HG02763 (cell line): ENCODE results near the gene APOL6.
"Not testable (repeated sequence)": the region's sequence is repeated elsewhere in the genome, so short reads cannot be mapped to it uniquely, and the experiment has no call there.

ENCODE experiments used
- ATAC-seq: cut with Tn5 transposase; IDR thresholded peaks from one replicate; pipeline ENCODE4 v1.9.1; 2021; ENCODE audit warnings: mild to moderate bottlenecking, moderate library complexity; ENCODE audit not compliant: unreplicated experiment

APOL6 gene

DNA sequence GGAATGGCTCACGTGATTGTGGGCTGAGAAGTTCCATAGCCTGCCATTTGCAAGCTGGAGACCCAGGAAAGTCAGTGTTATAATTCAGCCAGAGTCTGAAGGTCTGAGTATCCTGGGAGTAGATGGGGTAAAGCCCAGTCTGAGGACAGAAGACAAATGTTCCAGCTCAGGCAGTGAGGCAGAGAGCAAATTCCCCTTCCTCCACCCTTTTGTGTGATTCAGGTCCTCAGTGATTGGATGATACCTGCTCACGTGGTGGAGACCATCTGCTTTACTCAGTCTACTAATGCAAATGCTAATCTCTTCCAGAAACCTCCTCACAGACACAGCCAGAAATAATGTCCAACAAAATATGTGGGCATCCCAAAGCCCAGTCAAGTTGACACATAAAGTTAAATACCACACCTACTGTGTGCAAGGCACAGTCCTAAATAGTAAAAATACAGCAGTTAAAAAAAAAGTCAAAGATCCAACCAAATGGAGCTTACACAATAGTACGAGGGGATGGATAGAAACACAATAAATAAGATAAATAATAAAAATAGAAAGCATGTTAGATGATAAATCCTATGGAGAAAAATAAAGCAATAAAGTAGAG lies 13.2 kb upstream of the APOL6 start:
- no peak for ATAC-seq

DNA sequence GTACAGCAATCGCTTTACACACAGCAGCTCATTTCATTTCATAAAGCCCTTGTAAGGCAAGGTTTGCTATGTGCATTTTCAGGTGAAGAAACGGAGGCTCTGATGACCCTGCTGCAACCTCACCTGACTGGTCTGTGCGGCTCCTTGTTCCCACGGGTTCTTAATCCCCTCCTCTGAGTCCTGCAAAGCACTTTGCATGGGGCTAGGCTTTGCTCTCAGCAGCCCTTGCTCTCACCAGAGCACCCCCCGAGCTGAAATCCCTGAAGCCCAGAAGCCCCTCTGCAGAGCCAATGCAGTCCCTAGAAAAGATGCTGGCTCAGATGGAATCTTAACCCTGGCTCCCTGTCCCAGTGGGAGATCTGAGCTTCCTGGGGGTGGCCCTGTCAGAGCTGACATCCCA lies 11.0 kb upstream of the APOL6 start:
- ATAC-seq: no peak

DNA sequence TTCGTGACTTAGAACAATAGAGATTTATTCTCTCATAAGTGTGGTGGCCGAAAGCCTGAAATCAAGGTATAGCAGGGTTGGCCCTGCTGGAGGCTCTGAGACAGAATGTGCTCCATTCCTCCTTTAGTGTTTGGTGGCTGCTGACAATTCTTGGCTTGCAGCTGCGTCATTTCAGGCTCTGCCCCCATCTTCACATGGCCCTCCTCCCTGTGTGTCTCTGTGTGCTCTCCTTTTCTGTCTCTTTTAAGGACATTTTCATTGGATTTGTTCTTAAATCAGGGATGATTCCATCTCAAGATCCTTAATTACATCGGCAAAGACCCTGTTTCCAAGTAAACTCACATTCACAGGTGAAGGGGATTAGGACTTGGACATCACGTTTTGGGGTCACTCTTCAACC lies 10.2 kb upstream of the APOL6 start:
- no peak for ATAC-seq

DNA sequence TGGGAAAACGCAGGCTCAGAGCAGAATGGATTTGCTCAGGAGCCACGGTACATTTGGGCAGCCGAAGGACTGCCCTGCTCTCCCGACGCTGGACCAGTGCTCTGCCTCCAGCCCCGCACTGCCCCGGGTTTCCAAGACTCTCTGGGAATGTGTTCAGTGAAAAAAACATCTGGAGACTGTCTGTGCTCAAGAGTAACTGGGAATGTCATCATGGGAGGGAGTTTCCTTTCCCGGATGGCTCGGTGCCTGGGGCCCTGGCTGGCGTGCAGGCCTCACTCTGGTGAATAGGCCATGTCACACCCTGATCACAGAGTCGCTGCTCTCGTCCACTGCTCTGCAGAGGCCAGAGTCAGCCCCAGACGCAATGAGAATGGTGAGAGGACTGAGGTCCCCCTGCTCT lies 9.8 kb upstream of the APOL6 start:
- no peak for ATAC-seq

DNA sequence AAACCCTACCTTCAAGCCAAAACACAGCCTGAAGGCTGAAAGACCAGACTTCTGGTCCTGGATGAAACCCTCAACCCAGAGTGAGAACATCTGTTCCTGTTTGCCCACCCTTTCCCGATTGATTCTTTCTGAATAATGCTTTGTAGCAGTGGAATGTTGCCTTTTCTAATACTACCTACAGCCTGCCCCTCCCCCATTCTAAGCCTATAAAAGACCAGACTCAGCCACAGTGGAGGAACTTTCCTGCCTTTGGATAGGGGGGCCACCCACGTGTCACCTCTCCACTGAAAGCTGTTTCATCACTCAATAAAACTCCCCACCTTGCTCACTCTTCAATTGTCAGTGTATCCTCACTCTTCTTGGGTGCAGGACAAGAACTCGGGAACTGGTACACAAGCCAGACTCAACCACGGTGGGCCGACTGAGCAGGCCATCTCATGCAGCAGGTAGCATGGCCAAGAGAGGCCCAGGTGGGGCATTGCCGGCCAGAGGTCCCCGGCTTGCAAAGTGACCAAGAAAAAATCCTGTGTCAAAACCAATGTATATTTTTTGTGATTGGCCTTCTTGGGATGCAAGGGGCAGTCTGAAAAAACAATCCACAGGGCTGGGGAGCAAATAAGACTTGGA lies 6.6 kb upstream of the APOL6 start:
- no peak for ATAC-seq

DNA sequence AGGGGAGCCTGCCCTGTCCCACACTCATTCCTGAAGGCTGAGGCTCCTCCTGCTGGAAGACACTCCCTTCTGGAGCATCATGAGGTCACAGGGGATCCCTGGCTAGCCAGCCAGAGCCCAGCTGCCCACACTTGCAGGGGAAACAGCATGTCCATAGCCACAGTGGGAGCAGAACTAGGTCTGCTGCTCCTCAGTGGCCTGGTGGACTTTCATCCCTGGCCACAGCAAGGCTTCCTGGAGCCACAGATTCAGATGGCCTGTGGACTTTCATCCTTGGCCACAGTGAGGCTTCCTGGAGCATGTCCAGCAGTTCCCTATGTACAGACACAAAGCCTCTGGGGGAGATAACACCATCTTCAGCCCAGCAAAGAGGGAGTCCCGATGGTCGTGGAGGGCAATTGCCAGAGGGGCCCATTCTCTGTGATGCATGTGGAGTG lies 5.9 kb upstream of the APOL6 start:
- ATAC-seq: no peak

DNA sequence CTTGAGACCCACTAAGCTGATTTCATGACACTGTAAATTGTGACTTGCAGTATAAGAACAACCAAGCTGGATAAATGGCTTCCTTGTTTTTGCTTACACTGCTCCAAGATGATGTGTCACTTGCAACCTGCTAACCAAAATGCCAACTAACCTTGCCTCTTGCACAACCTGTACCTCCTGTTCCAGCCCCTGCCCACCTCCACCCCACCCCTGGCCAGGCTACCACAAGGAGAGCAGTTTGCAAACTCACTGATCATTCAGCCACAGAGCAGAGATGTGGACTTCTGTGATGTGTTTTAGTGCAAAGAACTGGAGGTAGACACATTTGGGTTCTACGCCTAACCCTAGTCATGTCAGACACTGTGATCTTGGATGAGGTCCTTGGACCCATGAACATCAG lies 4.3 kb upstream of the APOL6 start:
- ATAC-seq: no peak

DNA sequence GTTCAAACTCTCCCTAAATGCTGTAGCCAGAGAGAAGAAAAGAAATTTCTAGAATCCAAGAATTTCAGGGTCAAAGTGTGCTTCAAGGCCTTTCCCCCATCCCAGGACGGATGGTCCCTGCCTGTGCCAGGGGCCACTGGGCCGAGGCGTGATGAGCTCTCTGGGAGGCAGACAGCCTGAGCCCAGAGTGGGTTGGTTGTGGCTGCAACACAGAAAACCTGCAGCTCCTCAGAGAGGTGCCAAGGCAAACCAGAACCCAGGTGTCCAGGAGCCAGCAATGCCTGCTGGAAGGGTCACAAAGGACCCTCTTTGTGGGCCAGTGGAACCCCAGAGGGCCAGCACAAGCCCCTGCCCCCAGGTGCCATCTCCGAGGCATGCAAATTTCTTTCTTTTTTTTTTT lies 2.6 kb upstream of the APOL6 start:
- ATAC-seq: no peak

DNA sequence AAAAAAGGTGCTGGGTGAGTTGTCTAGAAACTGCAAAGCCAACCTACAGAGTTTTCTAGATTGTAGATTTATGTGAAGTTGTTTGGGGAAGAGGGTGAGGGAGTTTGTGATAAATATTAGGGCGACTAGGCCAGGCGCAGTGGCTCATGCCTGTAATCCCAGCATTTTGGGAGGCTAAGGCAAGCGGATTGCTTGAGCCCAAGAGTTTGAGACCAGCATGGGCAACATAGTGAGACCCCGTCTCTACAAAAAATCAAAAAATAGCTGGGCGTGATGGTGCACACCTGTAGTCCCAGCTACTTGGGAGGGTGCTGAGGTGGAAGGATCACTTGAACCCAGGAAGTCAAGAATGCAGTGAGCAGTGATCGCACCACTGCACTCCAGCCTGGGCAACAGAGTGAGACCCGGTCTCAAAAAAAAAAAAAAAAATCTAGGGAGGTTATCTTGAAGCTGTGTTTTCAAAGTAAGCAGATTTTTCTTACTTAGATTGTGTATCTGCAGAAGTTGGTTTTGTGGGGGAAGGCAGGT lies 844 bp downstream of the APOL6 start:
- ATAC-seq: no peak

DNA sequence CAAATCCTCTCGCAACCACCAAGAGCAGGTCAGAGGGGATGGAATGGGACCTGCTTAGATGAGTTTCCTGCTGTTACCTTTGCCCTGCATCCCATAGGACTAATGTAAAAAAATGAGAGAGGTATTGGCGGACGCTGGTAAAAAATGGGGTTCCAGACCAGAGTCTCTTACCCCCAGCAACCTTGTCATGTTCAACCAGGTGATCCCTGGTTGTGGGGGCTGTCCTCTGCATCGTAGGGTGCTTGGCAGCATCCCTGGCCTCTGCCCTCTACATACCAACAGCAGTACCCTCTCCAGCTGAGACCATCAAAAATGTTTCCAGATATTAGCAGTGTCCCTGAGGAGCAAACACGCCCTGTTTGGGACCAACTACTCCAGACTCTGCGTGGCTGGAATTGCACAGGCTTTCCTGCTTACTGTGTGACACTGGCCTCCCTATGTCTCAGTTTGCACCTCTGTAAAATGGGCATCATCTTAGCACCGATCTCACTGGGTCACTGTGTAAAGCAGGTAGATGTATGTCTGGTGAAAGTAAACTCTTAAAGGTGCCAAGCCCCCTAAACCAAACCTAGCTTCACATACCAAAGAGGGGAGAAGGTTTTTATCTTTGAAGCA lies 1.5 kb downstream of the APOL6 start:
- no peak for ATAC-seq

DNA sequence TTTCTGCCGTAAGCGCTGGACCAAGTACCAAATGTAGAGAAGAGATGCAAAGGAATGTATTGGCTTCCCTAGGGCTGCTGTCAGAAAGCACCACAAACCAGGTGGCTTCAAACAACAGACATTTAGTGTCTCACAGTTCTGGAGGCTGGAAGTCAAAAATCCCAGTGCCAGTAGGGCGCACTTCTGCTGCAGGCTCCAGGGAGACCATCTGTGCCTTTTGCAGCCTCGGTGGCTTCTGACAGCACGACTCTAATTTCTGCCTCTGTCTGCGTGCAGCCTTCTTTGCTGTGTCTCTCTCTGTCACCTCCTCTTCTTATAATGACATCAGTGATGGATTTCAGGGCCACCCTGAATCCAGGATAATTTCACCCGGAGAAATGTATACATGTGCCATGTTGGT lies 2.8 kb downstream of the APOL6 start:
- ATAC-seq: no peak

DNA sequence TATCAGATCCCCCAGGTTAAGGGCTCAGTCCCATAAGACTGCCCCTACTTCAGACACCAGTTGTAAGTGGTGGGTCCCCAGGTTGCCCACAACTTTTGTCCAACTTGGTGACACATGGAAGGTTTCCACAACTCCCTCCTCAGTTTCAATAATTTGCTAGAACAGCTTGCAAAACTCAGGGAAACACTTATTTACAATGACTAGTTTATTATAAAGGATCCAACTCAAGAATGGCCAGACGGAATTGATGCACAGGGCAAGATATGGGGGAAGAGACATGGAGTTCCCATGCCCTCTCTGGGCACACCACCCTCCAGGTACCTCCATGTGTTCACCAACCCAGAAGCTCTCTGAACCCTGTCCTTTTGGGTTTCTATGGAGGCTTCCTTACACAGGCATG lies 5.6 kb downstream of the APOL6 start:
- no peak for ATAC-seq

DNA sequence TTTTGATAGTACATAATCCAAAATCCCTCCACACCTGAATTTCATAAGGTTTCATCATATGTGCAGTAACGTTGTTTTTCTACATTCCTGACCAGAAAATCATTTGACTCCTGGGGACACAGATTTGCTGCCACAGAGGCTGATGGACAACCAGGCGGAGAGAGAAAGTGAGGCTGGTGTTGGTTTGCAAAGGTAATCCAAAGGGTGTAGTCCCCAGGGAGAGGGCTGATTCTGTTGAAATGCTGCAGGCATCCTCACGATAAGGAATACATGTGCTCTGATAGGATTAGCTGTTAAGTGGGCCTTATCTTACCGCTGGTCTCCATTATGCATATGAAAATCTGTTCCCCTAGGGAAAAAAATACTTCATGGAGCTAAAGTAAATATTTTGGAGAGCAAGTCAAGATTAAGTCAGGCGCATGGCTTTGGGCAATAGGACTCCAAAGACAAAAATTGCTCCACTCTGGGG lies 8.1 kb downstream of the APOL6 start:
- ATAC-seq: no peak

DNA sequence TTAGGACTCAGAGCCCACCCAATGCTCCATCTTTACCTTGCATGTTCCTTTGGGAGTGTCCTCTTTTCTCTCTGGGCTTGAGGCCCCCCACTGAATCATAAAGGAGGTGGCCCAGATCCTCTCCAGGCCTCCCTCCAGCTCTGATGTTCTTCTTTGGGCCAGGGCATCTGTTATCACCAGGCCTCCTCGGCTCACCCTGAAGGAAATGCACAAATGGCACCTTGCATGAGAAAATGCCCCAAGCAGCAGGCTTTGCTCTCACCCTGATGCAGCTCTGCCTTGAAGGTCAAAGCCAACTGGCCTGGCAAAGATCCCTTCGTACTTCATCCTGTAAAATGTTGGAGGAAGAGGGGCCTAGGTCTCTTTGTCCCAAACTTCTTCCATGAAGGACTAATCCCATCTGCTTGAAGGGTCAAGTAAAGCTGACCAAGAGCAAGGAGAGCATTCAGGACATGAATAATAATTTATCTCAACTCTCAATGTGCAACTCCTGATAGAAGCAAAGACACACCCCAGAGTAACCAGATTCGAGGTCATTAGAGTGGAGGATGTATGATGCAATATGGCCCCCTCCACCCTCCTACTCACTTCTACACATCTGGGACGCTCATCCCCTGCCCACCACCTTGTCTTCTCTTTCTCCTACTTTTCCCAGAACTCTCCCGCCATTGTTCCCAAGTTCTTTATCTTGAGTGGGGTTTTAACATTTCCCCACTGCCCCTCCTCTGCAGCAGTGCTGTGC lies 9.5 kb downstream of the APOL6 start:
- no peak for ATAC-seq

DNA sequence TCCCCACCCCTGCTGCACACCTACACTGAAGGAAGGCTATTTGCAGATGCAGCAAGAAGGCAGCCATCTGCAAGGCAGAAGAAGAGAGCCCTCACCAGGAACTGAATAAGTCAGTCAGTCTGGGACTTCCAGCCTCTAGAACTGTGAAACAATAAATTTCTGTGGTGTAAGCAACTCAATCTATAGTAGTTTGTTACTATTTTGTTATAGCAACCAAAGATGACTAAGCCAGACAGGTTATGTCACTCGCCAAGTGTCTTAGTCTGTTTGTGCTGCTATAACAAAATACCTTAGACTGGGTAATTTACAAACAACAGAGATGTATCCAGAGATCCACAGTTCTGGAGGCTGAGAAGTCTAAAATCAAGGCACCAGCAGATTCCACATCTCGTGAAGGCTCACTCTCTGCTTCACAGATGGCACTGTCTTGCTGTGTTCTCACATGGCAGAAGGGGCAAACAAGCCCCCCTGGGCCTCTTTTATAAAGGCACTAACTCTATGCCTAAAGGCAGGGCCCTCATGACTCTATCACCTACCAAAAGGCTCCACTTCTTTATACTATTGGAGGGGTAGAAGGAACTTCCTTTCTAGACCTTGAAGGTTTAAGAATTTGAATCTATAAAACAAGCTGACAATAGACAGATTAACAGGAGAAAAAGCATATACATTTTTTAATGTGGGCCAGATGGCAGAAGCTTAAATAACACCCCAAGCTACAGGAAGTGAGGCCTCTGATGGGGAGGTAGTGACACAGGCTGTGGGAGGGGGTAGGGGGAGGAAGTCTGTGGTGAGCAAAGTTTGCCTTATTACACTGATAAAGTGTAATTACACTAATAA lies 12.3 kb downstream of the APOL6 start:
- no peak for ATAC-seq

DNA sequence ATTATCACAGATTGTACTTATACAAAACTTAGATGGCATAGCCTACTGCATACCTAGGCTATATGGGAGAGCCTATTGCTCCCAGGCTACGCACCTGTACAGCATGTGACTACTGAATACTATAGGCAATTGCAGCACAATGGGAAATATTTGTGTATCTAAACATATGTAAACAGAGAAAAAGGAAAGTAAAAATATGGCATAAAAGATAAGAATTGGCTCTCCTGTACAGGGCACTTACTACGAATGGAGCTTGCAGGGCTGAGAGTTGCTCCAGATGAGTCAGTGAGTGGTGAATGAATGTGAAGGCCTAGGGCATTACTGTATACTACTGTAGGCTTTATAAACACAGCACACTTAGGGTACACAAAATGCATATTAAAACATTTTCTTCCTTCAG lies 13.2 kb downstream of the APOL6 start:
- ATAC-seq: no peak

DNA sequence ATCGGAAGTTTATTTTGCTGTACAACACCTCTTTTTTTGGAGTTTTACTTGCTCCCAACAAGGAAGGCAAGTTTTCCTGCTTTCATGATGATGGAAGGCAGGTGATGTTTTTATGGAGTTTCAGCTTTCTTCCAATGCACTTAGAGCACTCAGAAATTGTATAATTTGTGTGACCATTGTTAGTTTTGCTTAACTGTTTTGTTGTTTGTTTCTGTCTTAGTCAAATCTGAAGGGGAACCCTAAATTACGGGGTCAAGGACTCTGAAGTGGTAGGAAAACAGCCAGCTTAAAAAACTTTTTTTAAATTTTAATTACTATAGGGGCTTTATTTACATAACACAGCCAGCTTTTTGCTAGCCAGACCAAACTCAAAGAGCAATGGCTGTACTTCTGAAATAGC lies 14.7 kb downstream of the APOL6 start:
- no peak for ATAC-seq

DNA sequence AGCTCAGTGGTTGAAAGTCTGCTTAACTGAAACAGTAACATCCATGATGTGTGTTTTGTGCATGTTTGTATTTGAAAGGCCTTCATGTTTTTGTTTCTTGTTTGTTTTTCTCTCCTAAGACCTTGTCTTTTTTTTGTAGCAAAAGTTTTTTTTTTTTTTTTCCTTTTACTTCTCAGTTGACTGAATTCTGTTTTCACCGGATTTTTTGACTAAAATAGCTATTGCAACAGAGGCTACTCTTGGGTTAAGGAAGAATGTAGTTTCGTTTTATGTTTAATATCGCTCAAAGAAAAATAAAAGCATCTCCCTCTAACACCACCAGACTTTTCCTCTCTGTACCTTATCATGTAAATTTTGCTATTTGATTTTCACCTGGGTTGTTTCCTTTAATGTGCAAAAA lies 15.1 kb downstream of the APOL6 start:
- ATAC-seq: no peak

DNA sequence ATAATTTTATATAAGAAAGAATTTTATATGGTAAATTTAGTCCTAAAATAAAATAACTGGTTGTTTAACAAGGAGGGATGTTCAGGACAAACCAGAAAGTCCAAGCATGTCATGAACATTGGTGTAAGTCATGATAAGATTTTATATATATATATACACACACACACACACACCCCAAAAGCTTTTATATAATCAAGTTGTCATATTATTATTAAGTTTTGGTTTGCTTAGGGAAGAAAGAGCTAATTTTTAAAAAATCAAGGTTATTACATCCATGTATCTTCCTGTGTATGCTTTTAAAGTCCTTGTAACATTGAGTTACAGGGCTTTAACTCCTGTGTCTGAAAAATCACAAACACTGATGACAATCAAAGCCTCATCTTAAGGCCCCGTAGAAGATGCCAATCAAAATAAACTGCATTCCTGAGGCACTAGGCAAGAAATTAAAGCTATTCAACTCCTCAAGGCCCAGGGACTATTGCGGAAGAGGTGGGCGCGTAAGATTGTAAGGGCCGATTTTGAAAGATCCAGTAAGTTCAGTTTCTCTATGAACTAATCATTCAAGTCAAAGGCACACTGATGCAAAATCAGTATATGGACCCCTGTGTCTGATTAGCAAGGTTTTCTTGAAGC lies 16.8 kb downstream of the APOL6 start:
- ATAC-seq: no peak

DNA sequence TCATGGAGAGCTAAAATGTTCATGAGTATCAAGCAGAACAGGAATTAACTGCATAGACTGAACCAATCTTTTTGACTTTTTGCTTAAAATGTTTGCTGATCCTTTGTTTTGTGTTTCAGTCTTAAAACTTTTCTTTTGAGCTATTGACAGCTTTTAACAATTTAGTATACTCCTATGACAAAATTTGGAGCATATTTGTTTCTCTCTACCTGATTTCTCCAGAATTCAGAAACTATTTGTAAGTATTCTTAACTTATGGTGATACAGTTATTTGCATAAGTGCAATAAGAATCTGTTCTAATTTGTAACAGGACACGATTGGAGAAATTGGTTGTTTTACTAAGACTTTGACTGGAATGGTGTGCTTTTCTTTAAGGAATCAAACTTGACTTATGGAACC lies 18.5 kb downstream of the APOL6 start:
- ATAC-seq: not testable (repeated sequence)
